Uterus (tissue), 4 donors: ENCODE results near the gene TC2N. TPM values are rescaled to one million over a fixed set of nuclear protein-coding genes. Genes with fewer than 3 reads are reported as not detected.
"Not testable (repeated sequence)": the region's sequence is repeated elsewhere in the genome, so short reads cannot be mapped to it uniquely, and the experiment has no call there.

ENCODE experiments used
- DNase-seq, 2 donors: peaks; one replicate each; pipeline ENCODE4 v3.0.0-alpha.2; 2019 to 2020
- H3K27ac ChIP-seq, 2 donors: fragments of 200-600 bp; sonication (generic); 1 replicate in 1 of 2; 2 replicates in 1 of 2; pipeline ENCODE4 v1.5.1; 2016 to 2018
- H3K27me3 ChIP-seq, 2 donors: fragments of 200-600 bp; sonication (generic); one replicate each; pipeline ENCODE4 v1.5.1; 2018 to 2019; ENCODE audit warnings: control low read depth in 1 of 2
- H3K36me3 ChIP-seq, 2 donors: fragments of 200-600 bp; sonication (generic); one replicate each; pipeline ENCODE4 v1.5.1; 2019; ENCODE audit warnings: control low read depth in 1 of 2
- H3K4me1 ChIP-seq, 2 donors: fragments of 200-600 bp; sonication (generic); one replicate each; pipeline ENCODE4 v1.5.1; 2018 to 2019; ENCODE audit warnings: control low read depth in 1 of 2
- H3K4me3 ChIP-seq, 2 donors: fragments of 200-600 bp; sonication (generic); 1 replicate in 1 of 2; 2 replicates in 1 of 2; pipeline ENCODE4 v1.5.1; 2018 to 2019; ENCODE audit warnings: mild to moderate bottlenecking in 1 of 2
- H3K9me3 ChIP-seq, 2 donors: fragments of 200-600 bp; sonication (generic); one replicate each; pipeline ENCODE4 v1.5.1; 2019; ENCODE audit warnings: control low read depth in 1 of 2
- POLR2A ChIP-seq, 2 donors: fragments of 450-650 bp; IDR thresholded peaks; one replicate each; pipeline ENCODE4 v1.6.1; 2016; ENCODE audit warnings: antibody characterized with exemption in 2 of 2, mild to moderate bottlenecking in 1 of 2, moderate library complexity in 1 of 2
- intact Hi-C: fragments of 100-400 bp; cut with DNase I; formaldehyde crosslinking; loops from one replicate; pipeline ENCODE4 v1.15.1; 2023; ENCODE audit warnings: low total_unique reads
- total RNA-seq, 4 donors: library from RNA; depleted of rRNA in 3 of 4; stranded (reverse); fragments of >200 nt in 3 of 4; gene quantifications; one replicate each; pipeline versions ENCODE4 v1.1.0 to v1.2.4, GENCODE V29; 2014 to 2023
- TF ChIP-seq, protein P1 (sequence below), 4 experiments: fragments of 200-600 bp in 2 of 4; fragments of 450-650 bp in 2 of 4; sonication (generic) in 2 of 4; IDR thresholded peaks; one replicate each; pipeline ENCODE4 v1.5.1; 2016 to 2019; ENCODE audit warnings: antibody characterized with exemption in 4 of 4, mild to moderate bottlenecking in 2 of 4, moderate library complexity in 1 of 4
- donor health status: DM: yes; HTN: yes; CAD: no.

The TC2N gene
- total RNA-seq, 4 donors from 2014 or later = 25.4 to 79.1 (median 36.5) TPM

DNA sequence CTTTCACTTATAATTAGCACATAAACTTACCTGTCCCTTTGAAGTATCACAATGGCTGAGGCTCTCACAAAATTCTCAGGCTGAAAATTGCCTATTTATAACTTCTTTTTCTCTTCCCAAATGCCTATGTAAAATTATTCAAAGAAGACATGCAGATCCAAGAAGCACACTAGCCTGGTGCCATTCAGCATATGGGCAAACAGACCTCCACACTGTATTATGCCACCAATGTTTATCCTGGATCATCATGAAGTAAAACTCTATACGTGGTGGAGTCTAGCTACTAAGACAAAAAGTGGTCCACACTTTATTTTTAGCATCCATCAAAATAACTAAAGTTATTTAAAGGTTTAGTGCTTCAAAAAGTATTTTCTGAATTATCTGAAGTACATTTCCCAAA, 15.8 kb downstream of the TC2N start:
- no peaks in the 10 kb centered on the region for H3K36me3 ChIP-seq
- H3K27me3 ChIP-seq = no peaks in the 10 kb centered on the region
- no peak overlapping the region for H3K4me3 ChIP-seq
- H3K27ac ChIP-seq = no peak overlapping the region
- no peaks in the 10 kb centered on the region for H3K9me3 ChIP-seq
- no peak for DNase-seq
- intact Hi-C loops = no loop called here
- H3K4me1 ChIP-seq = peaks cover 10 to 12% of the 10 kb centered on the region in 2 donors
- TF ChIP-seq, protein P1, sequence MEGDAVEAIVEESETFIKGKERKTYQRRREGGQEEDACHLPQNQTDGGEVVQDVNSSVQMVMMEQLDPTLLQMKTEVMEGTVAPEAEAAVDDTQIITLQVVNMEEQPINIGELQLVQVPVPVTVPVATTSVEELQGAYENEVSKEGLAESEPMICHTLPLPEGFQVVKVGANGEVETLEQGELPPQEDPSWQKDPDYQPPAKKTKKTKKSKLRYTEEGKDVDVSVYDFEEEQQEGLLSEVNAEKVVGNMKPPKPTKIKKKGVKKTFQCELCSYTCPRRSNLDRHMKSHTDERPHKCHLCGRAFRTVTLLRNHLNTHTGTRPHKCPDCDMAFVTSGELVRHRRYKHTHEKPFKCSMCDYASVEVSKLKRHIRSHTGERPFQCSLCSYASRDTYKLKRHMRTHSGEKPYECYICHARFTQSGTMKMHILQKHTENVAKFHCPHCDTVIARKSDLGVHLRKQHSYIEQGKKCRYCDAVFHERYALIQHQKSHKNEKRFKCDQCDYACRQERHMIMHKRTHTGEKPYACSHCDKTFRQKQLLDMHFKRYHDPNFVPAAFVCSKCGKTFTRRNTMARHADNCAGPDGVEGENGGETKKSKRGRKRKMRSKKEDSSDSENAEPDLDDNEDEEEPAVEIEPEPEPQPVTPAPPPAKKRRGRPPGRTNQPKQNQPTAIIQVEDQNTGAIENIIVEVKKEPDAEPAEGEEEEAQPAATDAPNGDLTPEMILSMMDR (IDR thresholded peaks at IDR 0.05) = no peak
- no peak for TF ChIP-seq POLR2A (IDR thresholded peaks at IDR 0.05)

GRCh38 chr14:91848504-91849001, 18.8 kb downstream of the TC2N start:
- DNase-seq = no peak
- Histone ChIP-seq H3K4me3 (no peak overlapping the region), H3K27ac (peak overlapping the region; percentile 57 to 74), H3K36me3 (no peaks in the 10 kb centered on the region), H3K4me1 (no peaks in the 10 kb centered on the region), H3K27me3 (no peaks in the 10 kb centered on the region), H3K9me3 (no peaks in the 10 kb centered on the region)
- TF ChIP-seq POLR2A (IDR thresholded peaks at IDR 0.05) = no peak
- TF ChIP-seq, protein P1 (IDR thresholded peaks at IDR 0.05) = no peak
- intact Hi-C loops = no loop called here

DNA sequence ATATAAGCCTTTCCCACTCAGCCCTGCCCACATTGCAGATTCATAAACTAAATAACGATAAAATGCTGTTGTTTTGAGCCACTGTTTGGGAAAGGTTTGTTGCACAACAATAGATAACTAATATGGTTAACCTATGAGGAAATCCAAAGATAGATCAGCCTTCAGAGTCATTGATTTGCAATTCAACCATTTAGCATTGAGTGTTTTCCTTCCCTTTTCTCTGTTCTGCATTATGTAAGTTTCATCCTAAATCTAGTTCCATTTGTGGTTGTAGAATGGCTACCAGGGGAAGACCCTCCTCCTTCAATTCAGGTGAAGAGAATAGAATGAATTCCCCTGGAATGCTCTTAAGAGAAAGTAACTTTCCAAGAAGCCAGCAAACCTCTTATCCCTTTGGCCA, 19.6 kb downstream of the TC2N start:
- DNase-seq = no peak
- no peaks in the 10 kb centered on the region for H3K36me3 ChIP-seq
- intact Hi-C loops = no loop called here
- H3K4me1 ChIP-seq = no peaks in the 10 kb centered on the region
- no peak for TF ChIP-seq POLR2A (IDR thresholded peaks at IDR 0.05)
- TF ChIP-seq, protein P1 (IDR thresholded peaks at IDR 0.05) = no peak
- H3K27me3 ChIP-seq = no peaks in the 10 kb centered on the region
- no peaks in the 10 kb centered on the region for H3K9me3 ChIP-seq
- no peak overlapping the region for H3K4me3 ChIP-seq
- peak overlapping the region; percentile 57 to 74 for H3K27ac ChIP-seq

DNA sequence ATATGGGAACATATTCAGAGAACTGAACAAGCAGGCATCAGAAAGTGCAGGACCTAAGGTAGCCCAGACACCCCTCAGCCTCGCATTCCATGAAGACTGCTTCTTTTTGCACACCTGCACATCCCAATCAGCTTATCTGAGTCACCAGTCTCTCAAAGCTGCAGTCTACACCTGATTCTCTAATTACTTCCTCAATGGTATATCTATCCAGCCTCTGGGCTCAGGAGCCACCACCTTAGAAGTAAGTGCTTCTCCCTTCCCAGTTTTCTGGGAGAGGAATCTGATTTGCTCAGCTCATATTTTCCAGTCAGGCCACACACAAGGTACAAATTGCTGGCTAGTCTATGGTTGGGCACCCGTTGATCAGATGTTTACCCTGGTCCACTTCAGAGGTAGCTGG, 21.7 kb downstream of the TC2N start:
- H3K9me3 ChIP-seq = no peaks in the 10 kb centered on the region
- no peaks in the 10 kb centered on the region for H3K4me1 ChIP-seq
- TF ChIP-seq, protein P1 (IDR thresholded peaks at IDR 0.05) = no peak
- TF ChIP-seq POLR2A (IDR thresholded peaks at IDR 0.05) = no peak
- H3K4me3 ChIP-seq = no peak overlapping the region
- no peaks in the 10 kb centered on the region for H3K36me3 ChIP-seq
- intact Hi-C loops = no loop called here
- no peaks in the 10 kb centered on the region for H3K27me3 ChIP-seq
- H3K27ac ChIP-seq = no peak overlapping the region
- no peak for DNase-seq

DNA sequence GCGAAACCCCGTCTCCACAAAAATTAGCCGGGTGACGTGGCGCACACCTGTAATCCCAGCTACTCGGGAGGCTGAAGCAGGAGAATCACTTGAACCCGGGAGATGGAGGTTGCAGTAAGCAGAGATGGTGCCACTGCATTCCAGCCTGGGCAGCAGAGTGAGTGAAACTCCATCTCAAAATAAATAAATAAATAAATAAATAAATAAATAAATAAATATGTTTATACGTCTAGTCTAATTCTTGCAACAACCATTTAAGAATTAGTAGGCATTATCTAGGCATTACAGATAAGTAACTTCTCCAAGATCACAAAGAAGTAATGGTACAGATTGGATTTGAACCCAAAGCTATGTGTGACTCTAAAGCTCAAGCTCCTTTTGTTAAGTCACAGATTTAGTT, 22.3 kb downstream of the TC2N start:
- intact Hi-C loops, H3K27me3 ChIP-seq, H3K36me3 ChIP-seq, H3K4me1 ChIP-seq, H3K4me3 ChIP-seq, H3K9me3 ChIP-seq, DNase-seq, H3K27ac ChIP-seq: not testable (repeated sequence)

- Histone ChIP-seq H3K9me3 (no peaks in the 10 kb centered on the region), H3K4me1 (no peaks in the 10 kb centered on the region), H3K36me3 (no peaks in the 10 kb centered on the region), H3K4me3 (no peak overlapping the region), H3K27ac (no peak overlapping the region), H3K27me3 (no peaks in the 10 kb centered on the region)
- DNase-seq = no peak
- intact Hi-C loops = no loop called here
- TF ChIP-seq POLR2A (IDR thresholded peaks at IDR 0.05) = no peak
These were observed 23.3 kb downstream of the TC2N start for GRCh38 chr14:91844029-91844428.
